Stimulated activated CD8-positive, alpha-beta memory T cell treated with anti-CD3 and anti-CD28 coated beads, Interleukin-4, amount 100 ng/mL, for 1 hour (primary cell): ENCODE data around the gene ROBO1.

Experiments
- DNase-seq, 2 donors: peaks; one replicate each; pipeline ENCODE4 v3.0.0-alpha.2; 2020; ENCODE audit warnings: low read depth in 2 of 2, low spot score in 1 of 2

The ROBO1 gene

GRCh38 chr3:79250746-79251145, 517.1 kb downstream of the ROBO1 start:
- no peak for DNase-seq

- DNase-seq, result no peak
Measured at GRCh38 chr3:79249701-79250100, 518.1 kb downstream of the ROBO1 start.

- no peak for DNase-seq
Measured at GRCh38 chr3:79247725-79248043, 520.1 kb downstream of the ROBO1 start.

- no peak for DNase-seq
Measured at GRCh38 chr3:79246875-79247724, 520.7 kb downstream of the ROBO1 start.

DNA sequence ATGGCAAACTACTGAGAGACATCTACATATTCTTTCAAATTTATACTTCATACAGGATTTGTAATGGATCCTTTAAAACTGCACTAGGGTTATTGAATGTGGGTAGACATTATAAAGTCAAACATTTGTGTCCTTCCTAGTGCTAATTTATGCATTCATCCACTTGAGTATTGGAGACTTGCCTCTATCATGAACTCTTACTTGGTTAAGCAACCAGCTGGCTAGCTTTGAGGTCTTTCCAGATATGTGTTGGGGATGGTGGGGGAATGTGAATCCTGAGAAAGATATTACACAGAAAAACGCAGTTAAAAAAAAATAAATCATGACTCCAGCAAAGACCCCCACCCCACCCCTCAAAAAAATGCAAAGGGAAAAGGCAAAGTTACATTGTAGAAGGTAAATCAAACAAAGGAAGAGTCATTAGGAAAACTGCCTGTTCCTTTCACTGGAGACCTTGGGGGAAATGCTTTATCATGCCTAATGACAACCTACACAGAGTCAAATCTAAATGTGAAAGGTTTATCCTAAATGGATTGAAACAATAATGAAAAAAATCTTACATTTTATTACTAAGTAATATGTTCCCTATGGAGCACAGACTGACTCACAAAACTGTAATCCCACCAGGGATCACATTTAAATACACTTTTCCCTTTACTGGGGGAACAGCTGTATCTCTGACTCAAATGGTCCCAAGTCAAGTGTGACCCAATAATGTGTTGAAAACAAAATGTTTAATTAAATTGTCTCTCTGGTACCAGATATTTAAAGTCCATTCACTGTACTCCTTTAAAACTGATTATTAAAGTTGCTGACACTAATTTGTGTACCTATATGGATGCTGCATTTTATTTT, 522.3 kb downstream of the ROBO1 start:
- no peak for DNase-seq

DNA sequence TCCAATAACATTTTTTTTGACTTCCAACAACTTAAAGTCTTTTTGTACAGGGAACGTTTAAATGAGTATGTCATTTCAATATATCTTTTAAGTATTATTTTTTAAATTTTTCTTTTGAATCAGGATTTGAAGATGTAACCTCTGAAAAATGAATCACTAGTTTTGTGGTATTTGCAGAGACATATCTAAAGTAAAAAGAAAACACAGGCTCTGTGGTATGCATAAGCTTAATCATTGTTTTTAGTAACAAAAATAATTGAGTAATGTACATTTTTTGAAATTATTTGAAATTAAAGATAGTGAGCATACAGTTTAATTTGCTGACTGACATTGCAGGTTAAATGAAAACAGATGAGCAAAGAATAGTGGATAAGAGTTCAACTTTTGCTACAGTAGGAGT, 531.3 kb downstream of the ROBO1 start:
- no peak for DNase-seq

GRCh38 chr3:79233431-79234060, 534.3 kb downstream of the ROBO1 start:
- DNase-seq, result no peak

DNA sequence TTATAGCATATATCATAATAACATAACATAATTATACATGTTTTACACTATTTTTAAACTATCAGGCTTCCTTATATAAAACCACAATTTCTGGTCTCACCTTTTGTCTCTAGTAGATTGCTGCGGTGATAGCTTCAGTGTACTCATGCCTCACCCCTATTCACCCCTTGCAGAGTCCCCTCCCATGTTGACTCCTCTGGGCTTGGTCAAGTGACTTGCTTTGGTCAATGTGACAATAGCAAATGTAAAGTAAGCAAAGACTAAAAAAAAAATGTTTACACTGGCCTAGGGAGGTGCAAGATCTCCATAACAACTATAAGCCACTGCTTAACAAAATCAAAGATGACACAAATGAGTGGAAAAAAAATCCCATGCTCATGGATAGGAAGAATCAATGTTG, 537.5 kb downstream of the ROBO1 start:
- no peak for DNase-seq

DNA sequence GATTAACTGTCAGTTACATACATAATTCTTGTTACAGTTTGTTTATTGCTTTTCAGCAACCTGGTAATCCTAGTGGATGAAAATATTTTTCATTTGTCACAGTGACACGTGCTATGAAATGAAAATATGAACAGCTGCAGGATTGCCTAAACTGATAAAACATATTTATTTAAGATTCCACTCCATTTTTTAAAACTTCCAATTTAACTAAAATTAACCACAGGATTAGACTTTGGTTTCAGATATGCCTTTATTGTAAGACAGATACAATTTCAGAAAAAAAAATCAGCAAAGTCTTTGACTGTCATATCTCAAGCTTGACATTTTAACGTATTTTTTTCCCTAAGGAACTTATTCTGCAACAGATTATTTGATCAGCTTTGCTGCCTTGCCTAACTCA, 550.7 kb downstream of the ROBO1 start:
- DNase-seq, result no peak

DNA sequence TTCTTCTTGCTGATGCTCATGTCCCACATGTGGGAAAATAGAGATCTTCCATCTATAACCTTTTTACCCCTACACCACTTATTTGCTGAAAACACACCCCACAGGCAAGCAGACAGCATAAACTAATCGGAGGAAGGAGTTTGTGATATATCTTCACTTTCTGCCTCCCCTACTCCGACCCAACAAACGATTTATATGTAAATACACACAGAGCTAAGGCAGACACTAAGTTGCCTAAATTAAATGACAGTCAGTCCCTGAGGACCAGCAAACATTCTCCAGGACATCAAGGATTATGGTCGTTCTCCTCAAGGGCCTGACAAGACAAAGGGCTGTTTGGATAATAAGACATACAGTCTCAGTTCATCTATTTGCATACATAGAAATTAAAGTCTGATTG, 552.5 kb downstream of the ROBO1 start:
- no peak for DNase-seq

GRCh38 chr3:79211586-79212359, 556.0 kb downstream of the ROBO1 start:
- DNase-seq, result no peak

DNA sequence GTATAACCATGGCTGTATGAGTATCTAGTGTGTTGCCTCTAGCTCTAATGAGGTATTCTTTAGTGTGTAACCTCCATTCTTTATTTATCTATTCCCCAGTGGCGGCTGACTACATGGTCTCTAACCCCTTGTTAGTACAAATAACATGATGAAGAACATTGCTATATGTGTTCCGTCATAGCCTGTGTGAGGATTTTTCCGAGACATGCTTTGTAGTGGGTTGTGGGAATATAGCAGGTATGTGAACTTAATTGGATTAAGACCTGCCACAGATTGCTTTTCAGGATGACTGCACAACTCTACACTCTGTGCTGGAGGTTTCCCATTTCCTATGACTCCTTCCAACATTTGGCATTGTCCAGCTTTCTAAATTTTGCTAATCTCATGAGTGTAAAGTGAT, 563.4 kb downstream of the ROBO1 start:
- DNase-seq, result no peak

DNA sequence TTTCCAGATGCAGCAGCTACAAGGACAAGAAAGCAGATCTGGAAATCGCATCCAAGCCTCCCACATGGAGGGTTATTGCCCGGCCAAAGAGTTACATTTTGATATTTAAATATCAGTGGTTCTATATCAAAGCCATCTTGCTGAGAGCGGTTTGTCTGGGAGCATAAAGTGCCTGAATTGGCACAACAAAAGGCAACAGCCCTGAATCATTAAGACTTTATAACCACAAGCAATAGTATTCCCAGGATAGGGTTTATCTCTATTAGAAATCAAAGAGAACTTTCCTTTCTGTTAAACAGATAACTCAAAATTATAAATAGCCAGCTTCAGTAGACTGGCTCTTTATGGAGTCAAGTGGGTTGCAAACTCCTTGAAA, 564.7 kb downstream of the ROBO1 start:
- DNase-seq, result no peak

DNA sequence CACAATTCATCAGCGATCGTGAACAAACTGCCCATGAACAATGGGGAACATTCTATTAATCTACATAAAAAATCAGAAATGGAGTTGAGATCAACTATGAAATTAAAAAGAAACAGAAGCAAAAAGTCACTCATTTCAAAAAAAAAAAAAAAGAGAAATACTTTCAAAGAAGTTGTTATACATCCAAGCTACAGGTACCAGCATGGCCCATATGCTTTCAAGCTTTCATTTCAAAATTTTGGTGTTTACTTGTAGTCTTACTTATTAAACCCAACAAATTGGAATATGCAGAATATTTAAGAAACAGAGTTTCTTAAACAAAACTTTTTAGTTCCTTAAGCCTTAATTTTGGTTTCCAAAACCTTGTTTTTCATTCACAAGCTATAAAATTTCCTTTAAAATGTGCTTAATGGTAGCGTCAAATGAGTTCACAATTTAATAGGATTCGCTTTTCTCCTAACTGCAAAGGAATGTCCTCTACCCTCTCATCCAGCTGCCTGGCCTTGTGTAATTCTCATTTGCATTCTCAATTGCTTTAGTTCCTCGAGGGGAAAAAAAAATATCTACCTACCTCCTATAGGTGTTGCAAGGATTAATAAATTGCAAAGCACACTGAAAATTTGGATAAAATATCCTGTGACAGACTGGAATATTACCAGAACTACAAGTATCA, 565.2 kb downstream of the ROBO1 start:
- DNase-seq, result no peak

- no peak for DNase-seq
Measured at GRCh38 chr3:79200456-79200855, 567.3 kb downstream of the ROBO1 start.

- no peak for DNase-seq
Measured at GRCh38 chr3:79199966-79200365, 567.8 kb downstream of the ROBO1 start.

GRCh38 chr3:79187426-79187825, 580.4 kb downstream of the ROBO1 start:
- no peak for DNase-seq

GRCh38 chr3:79184251-79184650, 583.5 kb downstream of the ROBO1 start:
- no peak for DNase-seq

DNA sequence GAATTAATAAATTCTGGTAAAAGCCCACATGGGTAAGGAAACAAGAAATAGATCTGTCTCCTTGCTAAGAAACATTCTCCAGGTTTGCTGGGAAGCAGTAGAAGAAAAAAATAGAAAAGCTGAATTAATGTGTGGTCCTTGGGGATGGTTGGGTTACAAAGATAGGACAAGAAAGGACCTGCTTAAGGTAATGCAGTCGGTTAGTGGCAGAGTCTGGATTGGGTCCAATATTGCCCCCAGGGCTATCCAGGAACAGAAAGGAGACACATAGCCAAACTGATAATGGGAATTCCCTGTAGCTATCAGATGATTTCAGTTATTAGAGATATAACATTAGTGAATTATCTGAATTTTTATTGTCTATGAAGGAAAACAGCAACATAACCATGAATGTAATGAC, 584.3 kb downstream of the ROBO1 start:
- DNase-seq, result no peak

DNA sequence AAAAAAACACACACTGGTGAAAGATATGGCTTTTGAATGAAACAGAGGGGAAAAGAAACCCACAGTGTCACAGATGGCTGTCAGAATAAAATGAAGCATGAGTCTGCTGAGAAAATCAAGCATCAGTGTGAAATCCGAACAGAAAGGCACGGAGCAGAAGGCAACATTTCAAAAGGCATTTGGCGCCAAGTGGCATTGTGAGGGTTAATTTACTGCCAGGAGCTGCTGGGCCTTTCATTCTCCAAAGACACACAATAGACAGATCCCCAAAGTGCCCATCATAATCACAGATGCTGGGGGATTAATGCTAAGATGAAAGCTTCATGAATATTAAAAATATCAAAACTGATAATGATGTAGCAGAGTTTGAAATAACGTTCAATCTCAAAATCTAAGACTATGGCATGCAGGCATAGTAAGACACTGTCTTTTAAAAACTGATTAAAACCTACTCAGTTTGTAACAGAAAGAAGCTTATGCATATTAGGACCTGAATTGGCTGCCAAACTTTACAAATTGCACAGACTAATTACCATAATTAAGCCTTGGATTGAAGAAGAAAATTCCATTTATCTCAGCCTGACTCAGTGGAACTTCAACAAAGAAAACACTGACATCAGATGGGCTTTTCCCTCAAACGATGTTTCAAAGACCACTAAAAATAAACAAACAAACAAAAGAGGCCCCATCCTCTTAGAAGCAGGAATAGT, 589.2 kb downstream of the ROBO1 start:
- no peak for DNase-seq
